Panc1 (cell line): ENCODE data around the gene LRRC27. TPM values are rescaled to one million over a fixed set of nuclear protein-coding genes. Genes with fewer than 3 reads are reported as not detected.

Experiments used
- ATAC-seq: fragments of 200-7000 bp; cut with Tn5 transposase; 2 replicates; pipeline ENCODE4 v1.9.1; 2020; ENCODE audit warnings: mild to moderate bottlenecking, moderate library complexity
- BruUV-seq: library from RNA; stranded (reverse); fragments of 400-500 nt; replicated peaks from 2 replicates; lab custom pipeline; 2021; lab: Mats Ljungman, UMichigan
- CTCF ChIA-PET: fragments of 300-600 bp; sonication (Branson Sonifier 250); formaldehyde crosslinking; loops from one replicate; lab custom pipeline; 2022; ENCODE audit warnings: antibody characterized with exemption; lab: Charles Lee
- POLR2A ChIA-PET: fragments of 300-600 bp; sonication (Branson Sonifier 250); formaldehyde crosslinking; loops from one replicate; lab custom pipeline; 2022; ENCODE audit warnings: antibody characterized with exemption; lab: Charles Lee
- DNase-seq: peaks from one replicate; pipeline ENCODE4 v3.0.0-alpha.2; 2010; ENCODE audit warnings: low read depth, low spot score
- H3K27ac ChIP-seq: 2 replicates; pipeline ENCODE4 v1.5.1; 2011; ENCODE audit warnings: mild to moderate bottlenecking, low read length, inconsistent platforms
- H3K27me3 ChIP-seq: fragments of 200-500 bp; sonication (Bioruptor generic); 2 replicates; pipeline ENCODE4 v1.6.0; 2014; ENCODE audit warnings: low read length, inconsistent platforms; ENCODE audit not compliant: control insufficient read depth, insufficient read depth
- H3K36me3 ChIP-seq: fragments of 200-500 bp; sonication (Bioruptor generic); 2 replicates; pipeline ENCODE4 v1.5.1; 2014; ENCODE audit warnings: inconsistent platforms, mild to moderate bottlenecking, low read length, moderate library complexity; ENCODE audit not compliant: control insufficient read depth, insufficient read depth
- H3K4me1 ChIP-seq: 2 replicates; pipeline ENCODE4 v1.5.1; 2011; ENCODE audit warnings: inconsistent platforms, mild to moderate bottlenecking, low read length, moderate library complexity; ENCODE audit not compliant: control insufficient read depth, insufficient read depth
- H3K4me3 ChIP-seq, 2 experiments: 2 replicates each; pipeline ENCODE4 v1.5.1; 2011 to 2012; ENCODE audit warnings: low read depth in 2 of 2, low read length in 2 of 2, mild to moderate bottlenecking in 2 of 2, inconsistent platforms in 1 of 2, moderate library complexity in 1 of 2
- H3K9me3 ChIP-seq: fragments of 200-500 bp; sonication (Bioruptor generic); 2 replicates; pipeline ENCODE4 v1.5.1; 2014; ENCODE audit warnings: low read depth, mild to moderate bottlenecking, inconsistent platforms, low read length, moderate library complexity; ENCODE audit not compliant: control insufficient read depth, insufficient read depth
- POLR2AphosphoS5 ChIP-seq: IDR thresholded peaks from 2 replicates; pipeline ENCODE4 v1.6.1; 2012; ENCODE audit warnings: mild to moderate bottlenecking, low read depth, low read length, moderate library complexity
- SIN3A ChIP-seq: IDR thresholded peaks from 2 replicates; pipeline ENCODE4 v1.6.1; 2012; ENCODE audit warnings: low read depth, mild to moderate bottlenecking, low read length, moderate library complexity, borderline replicate concordance; ENCODE audit not compliant: insufficient read depth
- TCF7L2 ChIP-seq: IDR thresholded peaks from 2 replicates; pipeline ENCODE4 v1.6.1; 2011; ENCODE audit warnings: mild to moderate bottlenecking, low read depth, low read length, inconsistent platforms
- in situ Hi-C: cut with HindIII; loops from 2 replicates; pipeline ENCODE4 v1.10.0; 2016; ENCODE audit warnings: low sequenced_read_pairs, low pct_unique_long_range_greater_than_20kb
- intact Hi-C: fragments of 100-400 bp; cut with micrococcal nuclease; formaldehyde crosslinking; loops from one replicate; pipeline ENCODE4 v1.10.0; 2022; ENCODE audit not compliant: unreplicated experiment
- total RNA-seq: library from RNA; stranded (reverse); gene quantifications from one replicate; pipeline ENCODE4 v1.2.1, GENCODE V29; 2021; ENCODE audit not compliant: unreplicated experiment
- TF ChIP-seq, protein P1 (sequence below): fragments of 450-650 bp; IDR thresholded peaks from 2 replicates; pipeline ENCODE4 v1.5.1; 2017; ENCODE audit warnings: mild to moderate bottlenecking
- TF ChIP-seq, protein P2 (sequence below), 2 experiments: IDR thresholded peaks; 2 replicates each; pipeline ENCODE4 v1.6.1; 2011 to 2012; ENCODE audit warnings: low read depth in 2 of 2, control low read depth in 1 of 2, low read length in 1 of 2, mild to moderate bottlenecking in 1 of 2, moderate library complexity in 1 of 2; ENCODE audit not compliant: insufficient read depth in 1 of 2

LRRC27 gene
- total RNA-seq, 1 experiment from 2014 or later: 15.7 TPM

DNA sequence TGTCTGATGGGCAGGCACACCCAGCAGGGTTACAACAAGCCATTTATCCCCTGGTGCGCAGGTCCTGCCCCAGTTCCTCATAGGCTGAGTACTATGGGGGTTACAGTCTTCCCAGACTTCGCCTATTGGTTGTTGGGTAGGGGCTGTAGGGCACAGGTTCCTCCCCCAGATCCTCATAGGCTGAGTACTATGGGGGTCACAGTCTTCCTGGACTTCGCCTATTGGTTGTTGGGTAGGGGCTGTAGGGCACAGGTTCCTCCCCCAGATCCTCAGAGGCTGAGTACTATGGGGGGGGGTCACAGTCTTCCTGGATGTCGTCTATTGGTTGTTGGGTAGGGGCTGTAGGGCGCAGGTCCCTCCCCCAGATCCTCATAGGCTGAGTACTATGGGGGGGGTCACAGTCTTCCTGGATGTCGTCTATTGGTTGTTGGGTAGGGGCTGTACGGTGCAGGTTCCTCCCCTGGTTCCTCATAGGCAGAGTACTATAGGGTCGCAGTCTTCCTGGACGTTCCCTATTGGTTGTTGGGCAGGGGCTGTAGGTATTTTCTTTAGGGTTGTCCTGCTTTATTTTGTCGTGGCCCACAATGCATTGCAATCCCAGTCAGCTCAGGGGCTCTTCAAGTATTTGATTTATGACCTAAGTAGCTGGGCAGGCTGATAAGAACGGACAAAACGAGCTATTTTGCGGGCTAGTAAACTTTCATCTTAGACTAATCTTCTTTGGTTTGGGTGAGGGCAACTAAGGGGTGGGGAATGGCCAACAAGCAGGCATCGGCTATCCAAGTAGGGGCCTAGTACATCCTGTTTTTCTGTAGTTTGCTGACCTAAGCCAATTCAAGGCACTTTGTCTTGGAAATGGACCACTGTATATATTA, 3.4 kb downstream of the LRRC27 start:
- ATAC-seq: no peak
- no TSS peak for BruUV-seq
- DNase-seq: no peak

DNA sequence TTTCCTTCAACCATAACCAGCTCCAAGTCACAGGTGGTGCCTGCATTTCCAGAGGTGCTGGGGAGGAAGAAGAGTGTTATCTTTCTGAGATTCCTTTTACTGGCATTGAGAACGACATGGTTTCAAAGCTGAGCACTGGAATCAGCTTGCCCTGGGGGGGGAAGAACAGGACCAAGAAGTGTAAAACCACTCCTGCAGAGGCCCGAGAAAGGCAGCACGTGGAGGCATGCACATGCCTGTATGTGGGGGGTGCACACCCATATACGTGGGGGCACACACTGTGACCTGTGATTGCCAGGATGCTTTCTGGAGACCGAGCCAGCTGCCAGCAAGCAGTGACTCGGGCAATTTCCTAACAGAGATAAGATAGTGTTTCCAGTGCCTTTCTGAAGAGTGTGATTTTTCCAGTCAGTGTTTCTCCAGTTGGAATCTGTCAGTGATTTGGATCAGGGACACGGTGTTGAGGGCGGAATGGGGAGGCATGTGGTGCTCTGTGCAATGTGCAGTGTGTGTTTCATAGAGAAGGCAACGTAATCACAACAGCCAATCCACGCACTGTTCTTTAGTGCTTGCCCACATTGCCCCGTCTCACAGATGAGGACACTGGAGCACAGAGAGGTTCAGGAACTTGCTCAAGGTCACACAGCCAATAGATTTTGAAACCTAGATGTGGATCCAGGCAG, 4.2 kb downstream of the LRRC27 start:
- H3K36me3 ChIP-seq: no peaks in the 10 kb centered on the region
- ChIA-PET POLR2A (no interaction called here), CTCF (no interaction called here)
- peaks cover 16% of the 10 kb centered on the region for H3K4me1 ChIP-seq
- DNase-seq: no peak
- in situ Hi-C loops (no loop called here), intact Hi-C loops (no loop called here)
- no peaks in the 10 kb centered on the region for H3K27me3 ChIP-seq
- H3K9me3 ChIP-seq: no peaks in the 10 kb centered on the region
- no peak overlapping the region for H3K4me3 ChIP-seq
- ATAC-seq: no peak
- no peak for TF ChIP-seq TCF7L2
- TF ChIP-seq SIN3A: no peak
- TF ChIP-seq POLR2AphosphoS5: no peak
- TF ChIP-seq, protein P1, sequence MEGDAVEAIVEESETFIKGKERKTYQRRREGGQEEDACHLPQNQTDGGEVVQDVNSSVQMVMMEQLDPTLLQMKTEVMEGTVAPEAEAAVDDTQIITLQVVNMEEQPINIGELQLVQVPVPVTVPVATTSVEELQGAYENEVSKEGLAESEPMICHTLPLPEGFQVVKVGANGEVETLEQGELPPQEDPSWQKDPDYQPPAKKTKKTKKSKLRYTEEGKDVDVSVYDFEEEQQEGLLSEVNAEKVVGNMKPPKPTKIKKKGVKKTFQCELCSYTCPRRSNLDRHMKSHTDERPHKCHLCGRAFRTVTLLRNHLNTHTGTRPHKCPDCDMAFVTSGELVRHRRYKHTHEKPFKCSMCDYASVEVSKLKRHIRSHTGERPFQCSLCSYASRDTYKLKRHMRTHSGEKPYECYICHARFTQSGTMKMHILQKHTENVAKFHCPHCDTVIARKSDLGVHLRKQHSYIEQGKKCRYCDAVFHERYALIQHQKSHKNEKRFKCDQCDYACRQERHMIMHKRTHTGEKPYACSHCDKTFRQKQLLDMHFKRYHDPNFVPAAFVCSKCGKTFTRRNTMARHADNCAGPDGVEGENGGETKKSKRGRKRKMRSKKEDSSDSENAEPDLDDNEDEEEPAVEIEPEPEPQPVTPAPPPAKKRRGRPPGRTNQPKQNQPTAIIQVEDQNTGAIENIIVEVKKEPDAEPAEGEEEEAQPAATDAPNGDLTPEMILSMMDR: no peak
- TF ChIP-seq, protein P2, sequence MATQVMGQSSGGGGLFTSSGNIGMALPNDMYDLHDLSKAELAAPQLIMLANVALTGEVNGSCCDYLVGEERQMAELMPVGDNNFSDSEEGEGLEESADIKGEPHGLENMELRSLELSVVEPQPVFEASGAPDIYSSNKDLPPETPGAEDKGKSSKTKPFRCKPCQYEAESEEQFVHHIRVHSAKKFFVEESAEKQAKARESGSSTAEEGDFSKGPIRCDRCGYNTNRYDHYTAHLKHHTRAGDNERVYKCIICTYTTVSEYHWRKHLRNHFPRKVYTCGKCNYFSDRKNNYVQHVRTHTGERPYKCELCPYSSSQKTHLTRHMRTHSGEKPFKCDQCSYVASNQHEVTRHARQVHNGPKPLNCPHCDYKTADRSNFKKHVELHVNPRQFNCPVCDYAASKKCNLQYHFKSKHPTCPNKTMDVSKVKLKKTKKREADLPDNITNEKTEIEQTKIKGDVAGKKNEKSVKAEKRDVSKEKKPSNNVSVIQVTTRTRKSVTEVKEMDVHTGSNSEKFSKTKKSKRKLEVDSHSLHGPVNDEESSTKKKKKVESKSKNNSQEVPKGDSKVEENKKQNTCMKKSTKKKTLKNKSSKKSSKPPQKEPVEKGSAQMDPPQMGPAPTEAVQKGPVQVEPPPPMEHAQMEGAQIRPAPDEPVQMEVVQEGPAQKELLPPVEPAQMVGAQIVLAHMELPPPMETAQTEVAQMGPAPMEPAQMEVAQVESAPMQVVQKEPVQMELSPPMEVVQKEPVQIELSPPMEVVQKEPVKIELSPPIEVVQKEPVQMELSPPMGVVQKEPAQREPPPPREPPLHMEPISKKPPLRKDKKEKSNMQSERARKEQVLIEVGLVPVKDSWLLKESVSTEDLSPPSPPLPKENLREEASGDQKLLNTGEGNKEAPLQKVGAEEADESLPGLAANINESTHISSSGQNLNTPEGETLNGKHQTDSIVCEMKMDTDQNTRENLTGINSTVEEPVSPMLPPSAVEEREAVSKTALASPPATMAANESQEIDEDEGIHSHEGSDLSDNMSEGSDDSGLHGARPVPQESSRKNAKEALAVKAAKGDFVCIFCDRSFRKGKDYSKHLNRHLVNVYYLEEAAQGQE (IDR thresholded peaks at IDR 0.05; ENCODE audit: insufficient read depth in 1 of 2, low read depth in 2 of 2, low read length in 1 of 2): no peak
- H3K27ac ChIP-seq: peak overlapping the region; percentile 36; the same call in 1 of the 2 replicates
- BruUV-seq: no TSS peak

More for the DNA sequence above, 3.4 kb downstream of the LRRC27 start:
- ChIA-PET CTCF (no interaction called here), POLR2A (no interaction called here)
- no peak for TF ChIP-seq TCF7L2
- TF ChIP-seq SIN3A: no peak
- TF ChIP-seq, protein P2 (IDR thresholded peaks at IDR 0.05; ENCODE audit: insufficient read depth in 1 of 2, low read depth in 2 of 2, low read length in 1 of 2): no peak
- TF ChIP-seq, protein P1: no peak
- TF ChIP-seq POLR2AphosphoS5: no peak
- in situ Hi-C loops: no loop called here
- Histone ChIP-seq H3K27me3 (no peaks in the 10 kb centered on the region), H3K36me3 (no peaks in the 10 kb centered on the region), H3K9me3 (no peaks in the 10 kb centered on the region), H3K4me1 (peaks cover 16% of the 10 kb centered on the region), H3K4me3 (no peak overlapping the region), H3K27ac (0 out of 2 replicates have a peak overlapping the region, but pooled peaks have one; percentile 10)
- intact Hi-C loops: no loop called here
